Gastroesophageal sphincter (tissue), 4 donors: ENCODE results near the gene ZDHHC6. TPM values are rescaled to one million over a fixed set of nuclear protein-coding genes. Genes with fewer than 3 reads are reported as not detected.
"Not testable (repeated sequence)": the region's sequence is repeated elsewhere in the genome, so short reads cannot be mapped to it uniquely, and the experiment has no call there.

ENCODE experiments used
- ATAC-seq: fragments of 150-250 bp; one replicate; pipeline ENCODE4 v1.9.1; 2016; ENCODE audit warnings: mild to moderate bottlenecking, moderate library complexity
- H3K27ac ChIP-seq, 4 donors: fragments of 200-600 bp; sonication (generic) in 3 of 4; 1 replicate in 3 of 4; 2 replicates in 1 of 4; pipeline ENCODE4 v1.5.1; 2016 to 2019
- H3K27me3 ChIP-seq: fragments of 200-600 bp; sonication (generic); one replicate; pipeline ENCODE4 v1.5.1; 2019
- H3K36me3 ChIP-seq, 2 donors: fragments of 200-600 bp; sonication (generic); one replicate each; pipeline ENCODE4 v1.5.1; 2019; ENCODE audit warnings: control low read depth in 1 of 2
- H3K4me1 ChIP-seq, 3 donors: fragments of 200-600 bp; sonication (generic); 1 replicate in 2 of 3; 2 replicates in 1 of 3; pipeline ENCODE4 v1.5.1; 2016 to 2019; ENCODE audit warnings: control low read depth in 2 of 3
- H3K4me3 ChIP-seq, 2 donors: fragments of 200-600 bp; sonication (generic); one replicate each; pipeline ENCODE4 v1.5.1; 2019; ENCODE audit warnings: mild to moderate bottlenecking in 1 of 2, moderate library complexity in 1 of 2
- H3K9me3 ChIP-seq, 3 donors: fragments of 200-600 bp; sonication (generic); one replicate each; pipeline ENCODE4 v1.5.1; 2017 to 2019; ENCODE audit warnings: control low read depth in 2 of 3
- CTCF ChIP-seq, 4 experiments: fragments of 200-600 bp in 2 of 4; fragments of 450-650 bp in 2 of 4; sonication (generic) in 1 of 4; IDR thresholded peaks; one replicate each; pipeline ENCODE4 v1.5.1; 2017 to 2019; ENCODE audit warnings: antibody characterized with exemption in 4 of 4, mild to moderate bottlenecking in 2 of 4, moderate library complexity in 2 of 4
- EP300 ChIP-seq: sonication (generic); formaldehyde crosslinking; IDR thresholded peaks from one replicate; pipeline ENCODE4 v1.6.1; 2017; ENCODE audit warnings: antibody characterized with exemption, mild to moderate bottlenecking
- POLR2A ChIP-seq, 2 donors: fragments of 450-650 bp; IDR thresholded peaks; one replicate each; pipeline ENCODE4 v1.6.1; 2017; ENCODE audit warnings: antibody characterized with exemption in 2 of 2, mild to moderate bottlenecking in 2 of 2, moderate library complexity in 1 of 2
- POLR2AphosphoS5 ChIP-seq: sonication (generic); formaldehyde crosslinking; IDR thresholded peaks from one replicate; pipeline ENCODE4 v1.6.1; 2017; ENCODE audit warnings: antibody characterized with exemption
- WGBS, 2 donors: methylation state at CpG; one replicate each; pipeline ENCODE4 v1.1.5; 2018; ENCODE audit warnings: low coverage in 1 of 2; 5-methylcytosine and 5-hydroxymethylcytosine counted together
- total RNA-seq, 4 donors: library from RNA; depleted of rRNA; stranded (reverse); fragments of >200 nt; gene quantifications; one replicate each; pipeline ENCODE4 v1.1.0, GENCODE V29; 2016

Gene ZDHHC6
- total RNA-seq, 4 donors from 2014 or later, result 12.0 to 28.2 (median 21.4) TPM

- no peaks in the 10 kb centered on the region for H3K4me1 ChIP-seq
- peaks cover 3% of the 10 kb centered on the region for H3K27me3 ChIP-seq
- TF ChIP-seq CTCF (IDR thresholded peaks at IDR 0.05) (no peak), POLR2AphosphoS5 (no peak), POLR2A (IDR thresholded peaks at IDR 0.05) (no peak), EP300 (no peak)
- no peak overlapping the region for H3K4me3 ChIP-seq
- H3K36me3 ChIP-seq, result peaks cover 0 to 9% of the 10 kb centered on the region in 2 donors
- WGBS, 2 donors, result 89 to 100% methylated on average over 2 of the region's 2 CpGs
- no peaks in the 10 kb centered on the region for H3K9me3 ChIP-seq
- no peak for ATAC-seq
- no peak overlapping the region for H3K27ac ChIP-seq
Measured at GRCh38 chr10:112412696-112413095, 34.0 kb downstream of the ZDHHC6 start.

- Histone ChIP-seq H3K27ac (no peak overlapping the region), H3K4me3 (no peak overlapping the region), H3K27me3 (peaks cover 3% of the 10 kb centered on the region), H3K9me3 (no peaks in the 10 kb centered on the region), H3K4me1 (no peaks in the 10 kb centered on the region), H3K36me3 (peaks cover 0 to 16% of the 10 kb centered on the region in 2 donors)
- ATAC-seq, result no peak
- no peak for TF ChIP-seq CTCF (IDR thresholded peaks at IDR 0.05)
- TF ChIP-seq EP300, result no peak
- no peak for TF ChIP-seq POLR2AphosphoS5
- TF ChIP-seq POLR2A (IDR thresholded peaks at IDR 0.05), result no peak
- WGBS, 2 donors, result 56 to 75% methylated on average over 4 of the region's 4 CpGs
Measured at GRCh38 chr10:112409755-112410154, 37.0 kb downstream of the ZDHHC6 start.

- ATAC-seq, result no peak
- TF ChIP-seq CTCF (IDR thresholded peaks at IDR 0.05) (no peak), EP300 (no peak), POLR2AphosphoS5 (no peak), POLR2A (IDR thresholded peaks at IDR 0.05) (no peak)
- WGBS, 2 donors, result 50 to 81% methylated on average over 2 of the region's 2 CpGs
- Histone ChIP-seq H3K4me1 (no peaks in the 10 kb centered on the region), H3K27me3 (peaks cover 3% of the 10 kb centered on the region), H3K36me3 (peaks cover 0 to 16% of the 10 kb centered on the region in 2 donors), H3K9me3 (no peaks in the 10 kb centered on the region), H3K27ac (no peak overlapping the region), H3K4me3 (no peak overlapping the region)
Measured at GRCh38 chr10:112409299-112409698, 37.4 kb downstream of the ZDHHC6 start.

GRCh38 chr10:112407696-112408095 lies 39.0 kb downstream of the ZDHHC6 start:
- Histone ChIP-seq H3K36me3 (peaks cover 0 to 7% of the 10 kb centered on the region in 2 donors), H3K9me3 (no peaks in the 10 kb centered on the region), H3K4me1 (no peaks in the 10 kb centered on the region), H3K4me3 (no peak overlapping the region), H3K27me3 (peaks cover 5% of the 10 kb centered on the region), H3K27ac (no peak overlapping the region)
- WGBS, 2 donors, result 89 to 92% methylated on average over 1 of the region's 1 CpG
- TF ChIP-seq POLR2A (IDR thresholded peaks at IDR 0.05) (no peak), POLR2AphosphoS5 (no peak), EP300 (no peak), CTCF (IDR thresholded peaks at IDR 0.05) (no peak)
- ATAC-seq, result no peak

GRCh38 chr10:112406806-112407205 lies 39.9 kb downstream of the ZDHHC6 start:
- not testable (repeated sequence) for H3K27me3 ChIP-seq, H3K9me3 ChIP-seq, H3K27ac ChIP-seq, H3K4me1 ChIP-seq, ATAC-seq, H3K36me3 ChIP-seq, H3K4me3 ChIP-seq
- 78 to 86% methylated on average over 2 of the region's 2 CpGs for WGBS, 2 donors
